Measurements from ENCODE around the gene NOVA2.

NOVA2 gene

DNA sequence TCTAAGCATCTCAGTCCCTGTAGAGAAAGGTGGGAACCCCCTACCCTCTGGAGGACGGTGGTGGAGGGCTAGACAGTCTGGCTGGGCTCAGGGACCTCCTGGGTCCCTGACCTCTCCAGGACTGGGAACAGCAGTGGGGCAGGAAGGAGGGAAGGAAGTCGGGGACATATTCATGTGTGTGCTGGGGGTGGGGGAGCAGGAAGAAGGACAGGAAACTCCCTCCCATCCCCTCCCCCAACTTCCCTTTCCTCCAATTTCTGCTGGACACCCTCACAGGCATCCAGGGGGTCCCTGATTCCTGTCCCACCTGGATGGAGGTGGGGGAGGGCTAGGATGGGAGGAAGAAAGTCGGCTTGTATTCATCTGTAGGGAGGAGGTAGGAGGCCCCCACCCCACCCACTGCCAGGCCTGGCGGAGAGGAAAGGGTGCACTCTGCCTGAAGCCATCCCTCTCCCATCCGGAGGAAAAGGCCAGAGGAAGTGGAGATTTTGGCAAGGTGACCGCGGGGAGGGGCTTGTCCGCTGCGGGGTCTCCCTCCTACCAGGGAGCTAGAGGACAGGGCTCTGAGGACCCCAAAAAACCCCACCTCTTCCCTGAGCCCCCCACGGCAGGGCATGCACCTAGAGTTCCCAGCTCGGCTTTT lies 2.3 kb downstream of the NOVA2 start:
- no peak for DNase-seq
- H3K9me3 ChIP-seq (ENCODE audit: insufficient read depth, low read length, severe bottlenecking) = no peaks in the 10 kb centered on the region
- H3K27ac ChIP-seq (ENCODE audit: low read length) = no peak overlapping the region
- H3K79me2 ChIP-seq (ENCODE audit: insufficient read depth, low read length) = no peaks in the 10 kb centered on the region
- H3K27me3 ChIP-seq (ENCODE audit: insufficient read depth, low read length, poor library complexity) = peaks cover 13% of the 10 kb centered on the region
- no peaks in the 10 kb centered on the region for H3K4me1 ChIP-seq (ENCODE audit: insufficient read depth, low read length)
- no peak overlapping the region for H3K4me2 ChIP-seq (ENCODE audit: insufficient read depth, low read length)
- ATAC-seq (ENCODE audit: insufficient read depth, low read depth) = no peak
- no peak for TF ChIP-seq EZH2 (IDR thresholded peaks at IDR 0.05; ENCODE audit: borderline replicate concordance, low read depth, low read length, severe bottlenecking)
- TF ChIP-seq, protein P1, sequence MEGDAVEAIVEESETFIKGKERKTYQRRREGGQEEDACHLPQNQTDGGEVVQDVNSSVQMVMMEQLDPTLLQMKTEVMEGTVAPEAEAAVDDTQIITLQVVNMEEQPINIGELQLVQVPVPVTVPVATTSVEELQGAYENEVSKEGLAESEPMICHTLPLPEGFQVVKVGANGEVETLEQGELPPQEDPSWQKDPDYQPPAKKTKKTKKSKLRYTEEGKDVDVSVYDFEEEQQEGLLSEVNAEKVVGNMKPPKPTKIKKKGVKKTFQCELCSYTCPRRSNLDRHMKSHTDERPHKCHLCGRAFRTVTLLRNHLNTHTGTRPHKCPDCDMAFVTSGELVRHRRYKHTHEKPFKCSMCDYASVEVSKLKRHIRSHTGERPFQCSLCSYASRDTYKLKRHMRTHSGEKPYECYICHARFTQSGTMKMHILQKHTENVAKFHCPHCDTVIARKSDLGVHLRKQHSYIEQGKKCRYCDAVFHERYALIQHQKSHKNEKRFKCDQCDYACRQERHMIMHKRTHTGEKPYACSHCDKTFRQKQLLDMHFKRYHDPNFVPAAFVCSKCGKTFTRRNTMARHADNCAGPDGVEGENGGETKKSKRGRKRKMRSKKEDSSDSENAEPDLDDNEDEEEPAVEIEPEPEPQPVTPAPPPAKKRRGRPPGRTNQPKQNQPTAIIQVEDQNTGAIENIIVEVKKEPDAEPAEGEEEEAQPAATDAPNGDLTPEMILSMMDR (IDR thresholded peaks at IDR 0.05; ENCODE audit: borderline replicate concordance, extremely low read depth, low read length, poor library complexity, severe bottlenecking) = no peak
- H3K9ac ChIP-seq (ENCODE audit: low read depth, low read length) = no peak overlapping the region
- H3K36me3 ChIP-seq (ENCODE audit: insufficient read depth, low read length) = no peaks in the 10 kb centered on the region
- H2AFZ ChIP-seq (ENCODE audit: low read depth, low read length) = no peak overlapping the region
- H3K4me3 ChIP-seq (ENCODE audit: low read depth in 1 of 2, low read length in 2 of 2) = no peak overlapping the region
- H4K20me1 ChIP-seq (ENCODE audit: insufficient read depth, low read length) = peaks cover 5% of the 10 kb centered on the region; the same call in 1 of the 2 replicates

DNA sequence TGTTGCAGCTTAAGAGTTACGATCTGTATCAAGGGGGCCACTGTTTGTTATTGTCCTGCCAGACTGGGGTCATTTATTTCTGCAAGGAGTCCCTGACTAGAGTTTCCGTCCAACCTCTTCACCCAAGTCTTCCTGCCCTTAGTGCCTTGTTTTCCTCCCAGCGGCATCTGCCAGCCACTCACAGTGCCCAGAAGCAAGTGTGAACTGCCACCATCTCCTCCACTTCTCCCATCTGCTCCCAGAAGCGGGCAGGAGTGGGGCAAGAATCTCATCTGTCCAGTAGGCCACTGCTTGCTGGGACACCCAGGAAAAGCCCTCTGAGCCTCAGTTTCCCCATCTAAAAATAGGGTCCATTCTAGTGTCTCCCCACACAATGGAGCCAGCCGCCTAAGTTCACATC lies 4.0 kb downstream of the NOVA2 start:
- no peak for TF ChIP-seq EZH2 (IDR thresholded peaks at IDR 0.05; ENCODE audit: borderline replicate concordance, low read depth, low read length, severe bottlenecking)
- TF ChIP-seq, protein P1 (IDR thresholded peaks at IDR 0.05; ENCODE audit: borderline replicate concordance, extremely low read depth, low read length, poor library complexity, severe bottlenecking) = no peak
- Histone ChIP-seq H3K27me3 (ENCODE audit: insufficient read depth, low read length, poor library complexity) (peaks cover 13% of the 10 kb centered on the region), H3K4me1 (ENCODE audit: insufficient read depth, low read length) (no peaks in the 10 kb centered on the region), H3K9me3 (ENCODE audit: insufficient read depth, low read length, severe bottlenecking) (no peaks in the 10 kb centered on the region), H3K9ac (ENCODE audit: low read depth, low read length) (no peak overlapping the region), H3K4me2 (ENCODE audit: insufficient read depth, low read length) (no peak overlapping the region), H3K79me2 (ENCODE audit: insufficient read depth, low read length) (no peaks in the 10 kb centered on the region), H2AFZ (ENCODE audit: low read depth, low read length) (no peak overlapping the region), H3K36me3 (ENCODE audit: insufficient read depth, low read length) (no peaks in the 10 kb centered on the region), H4K20me1 (ENCODE audit: insufficient read depth, low read length) (peaks cover 5% of the 10 kb centered on the region; the same call in 1 of the 2 replicates), H3K4me3 (ENCODE audit: low read depth in 1 of 2, low read length in 2 of 2) (no peak overlapping the region), H3K27ac (ENCODE audit: low read length) (no peak overlapping the region)
- DNase-seq (no peak), ATAC-seq (ENCODE audit: insufficient read depth, low read depth) (no peak)

DNA sequence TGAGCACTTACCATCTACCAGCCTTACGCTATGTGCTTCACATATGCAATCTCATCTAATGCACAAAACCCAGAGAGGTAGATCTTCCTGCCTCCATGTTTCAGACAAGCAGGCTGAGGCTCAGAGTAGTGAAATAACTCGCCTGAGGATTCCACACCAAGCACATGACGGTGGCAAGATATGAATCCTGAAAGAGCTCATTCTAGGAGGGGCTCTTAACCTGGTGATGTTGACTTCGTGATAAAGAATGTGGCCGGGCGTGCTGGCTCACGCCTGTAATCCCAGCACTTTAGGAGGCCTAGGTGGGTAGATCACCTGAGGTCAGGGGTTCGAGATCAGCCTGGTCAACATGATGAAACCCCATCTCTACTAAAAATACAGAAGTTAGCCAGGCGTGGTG lies 5.0 kb downstream of the NOVA2 start:
- H3K9me3 ChIP-seq (ENCODE audit: insufficient read depth, low read length, severe bottlenecking) = no peaks in the 10 kb centered on the region
- DNase-seq (no peak), ATAC-seq (ENCODE audit: insufficient read depth, low read depth) (no peak)
- H3K79me2 ChIP-seq (ENCODE audit: insufficient read depth, low read length) = no peaks in the 10 kb centered on the region
- no peak overlapping the region for H3K4me2 ChIP-seq (ENCODE audit: insufficient read depth, low read length)
- no peaks in the 10 kb centered on the region for H3K36me3 ChIP-seq (ENCODE audit: insufficient read depth, low read length)
- no peak for TF ChIP-seq EZH2 (IDR thresholded peaks at IDR 0.05; ENCODE audit: borderline replicate concordance, low read depth, low read length, severe bottlenecking)
- TF ChIP-seq, protein P1 (IDR thresholded peaks at IDR 0.05; ENCODE audit: borderline replicate concordance, extremely low read depth, low read length, poor library complexity, severe bottlenecking) = no peak
- H3K27me3 ChIP-seq (ENCODE audit: insufficient read depth, low read length, poor library complexity) = peaks cover 13% of the 10 kb centered on the region
- no peak overlapping the region for H3K9ac ChIP-seq (ENCODE audit: low read depth, low read length)
- H4K20me1 ChIP-seq (ENCODE audit: insufficient read depth, low read length) = peaks cover 5% of the 10 kb centered on the region; the same call in 1 of the 2 replicates
- no peak overlapping the region for H2AFZ ChIP-seq (ENCODE audit: low read depth, low read length)
- H3K27ac ChIP-seq (ENCODE audit: low read length) = no peak overlapping the region
- H3K4me3 ChIP-seq (ENCODE audit: low read depth in 1 of 2, low read length in 2 of 2) = no peak overlapping the region
- no peaks in the 10 kb centered on the region for H3K4me1 ChIP-seq (ENCODE audit: insufficient read depth, low read length)

Measured in DND-41 (cell line).